HG03521 (cell line): Measurements from ENCODE around the gene MATCAP1.
A peak's percentile ranks its signal among the peaks of the same experiment; 100 is the strongest.

Experiments used
- ATAC-seq: cut with Tn5 transposase; IDR thresholded peaks from one replicate; pipeline ENCODE4 v1.9.1; 2021; ENCODE audit warnings: mild to moderate bottlenecking, moderate library complexity; ENCODE audit not compliant: unreplicated experiment

MATCAP1 gene

GRCh38 chr16:67174706-67175231 is 9.0 kb downstream of the MATCAP1 start:
- no peak for ATAC-seq

GRCh38 chr16:67173808-67174705 is 9.7 kb downstream of the MATCAP1 start:
- peak; percentile 42 for ATAC-seq

GRCh38 chr16:67173323-67173722 is 10.4 kb downstream of the MATCAP1 start:
- no peak for ATAC-seq

GRCh38 chr16:67170949-67171649 is 12.7 kb downstream of the MATCAP1 start:
- no peak for ATAC-seq

- no peak for ATAC-seq
Measured at GRCh38 chr16:67170168-67170948, 13.4 kb downstream of the MATCAP1 start, which contains the start of gene NOL3. Gene NOL3 (plus strand): TSS chr16:67170538.

- ATAC-seq: no peak
Measured at GRCh38 chr16:67169642-67170167, 14.1 kb downstream of the MATCAP1 start.

GRCh38 chr16:67169011-67169451 is 14.7 kb downstream of the MATCAP1 start:
- ATAC-seq: no peak

GRCh38 chr16:67167588-67167987 is 16.2 kb downstream of the MATCAP1 start:
- no peak for ATAC-seq

- no peak for ATAC-seq
Measured at GRCh38 chr16:67166598-67167168, 17.1 kb downstream of the MATCAP1 start.

- ATAC-seq: no peak
Measured at GRCh38 chr16:67166110-67166547, 17.6 kb downstream of the MATCAP1 start.

GRCh38 chr16:67165121-67166078 is 18.4 kb downstream of the MATCAP1 start:
- ATAC-seq: no peak

GRCh38 chr16:67164599-67165061 is 19.1 kb downstream of the MATCAP1 start, which contains the start of gene HSF4:
Gene HSF4 (plus strand): TSS chr16:67164745. CDS start chr16:67164812, 67 bp downstream.
- ATAC-seq: no peak

- no peak for ATAC-seq
Measured at GRCh38 chr16:67163999-67164558, 19.7 kb downstream of the MATCAP1 start.

GRCh38 chr16:67163164-67163998 is 20.4 kb downstream of the MATCAP1 start:
- ATAC-seq: no peak

GRCh38 chr16:67162506-67163163 is 21.1 kb downstream of the MATCAP1 start:
- no peak for ATAC-seq

- ATAC-seq: no peak
Measured at GRCh38 chr16:67161595-67162058, 22.1 kb downstream of the MATCAP1 start.
